Esophagus (tissue), 2 donors: Measurements from ENCODE around the gene DIP2A. TPM values are rescaled to one million over a fixed set of nuclear protein-coding genes. Genes with fewer than 3 reads are reported as not detected.

Experiments used
- H3K27ac ChIP-seq, 2 donors: one replicate each; pipeline ENCODE4 v1.5.1; 2013; ENCODE audit warnings: low read depth in 2 of 2, mild to moderate bottlenecking in 2 of 2, inconsistent platforms in 1 of 2, low read length in 1 of 2, moderate library complexity in 1 of 2
- H3K27me3 ChIP-seq, 2 donors: one replicate each; pipeline ENCODE4 v1.6.1; 2013; ENCODE audit warnings: low read length in 2 of 2, control low read depth in 1 of 2, mild to moderate bottlenecking in 1 of 2; ENCODE audit not compliant: insufficient read depth in 2 of 2, control insufficient read depth in 1 of 2
- H3K36me3 ChIP-seq, 2 donors: one replicate each; pipeline ENCODE4 v1.6.1; 2013; ENCODE audit warnings: low read length in 1 of 2; ENCODE audit not compliant: control insufficient read depth in 2 of 2, insufficient read depth in 2 of 2
- H3K4me1 ChIP-seq, 2 donors: one replicate each; pipeline ENCODE4 v1.6.1; 2013; ENCODE audit warnings: low read length in 1 of 2; ENCODE audit not compliant: control insufficient read depth in 2 of 2, insufficient read depth in 2 of 2
- H3K4me3 ChIP-seq, 2 donors: one replicate each; pipeline ENCODE4 v1.5.1; 2013; ENCODE audit warnings: low read length in 2 of 2, mild to moderate bottlenecking in 2 of 2, low read depth in 1 of 2, moderate library complexity in 1 of 2
- H3K9me3 ChIP-seq, 2 donors: one replicate each; pipeline ENCODE4 v1.6.1; 2013; ENCODE audit warnings: mild to moderate bottlenecking in 2 of 2, low read depth in 1 of 2, low read length in 1 of 2, moderate library complexity in 1 of 2; ENCODE audit not compliant: control insufficient read depth in 2 of 2, insufficient read depth in 1 of 2
- WGBS, 2 donors: extraction: QIAGEN DNeasy Blood & Tissue Kit; methylation state at CpG; one replicate each; pipeline ENCODE4 v1.1.7; 2013; 5-methylcytosine and 5-hydroxymethylcytosine counted together
- polyA plus RNA-seq, 2 donors: library from polyadenylated mRNA; stranded (reverse); fragments of 200-250 nt; gene quantifications; one replicate each; pipeline ENCODE4 v1.2.3, GENCODE V29; 2013
- donor health status: healthy with polysubstance abuse.
- donor health status: Bipolar disorder and iron deficiency.

Gene DIP2A
- polyA plus RNA-seq, 2 donors, result 15.3 to 29.7 TPM

DNA sequence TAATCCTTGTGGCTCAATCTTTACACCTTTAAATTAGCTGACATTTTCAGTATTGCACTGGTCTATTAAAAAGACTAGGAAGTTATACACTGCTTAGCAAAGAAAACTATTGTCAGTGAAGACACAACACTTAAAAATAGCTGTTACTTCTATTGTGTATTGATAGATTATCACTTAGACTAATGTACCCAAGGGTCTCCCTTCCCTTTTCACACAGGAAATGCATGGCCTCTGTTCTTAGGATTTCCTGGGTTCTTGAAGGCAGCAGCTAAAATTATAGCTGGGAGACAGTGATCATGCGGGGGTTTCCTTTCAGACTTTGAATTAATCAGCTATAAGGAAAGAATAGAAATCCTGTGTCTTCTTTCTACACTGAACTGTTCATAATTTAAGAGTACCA is 12.8 kb downstream of the DIP2A start:
- Histone ChIP-seq H3K9me3 (no peaks in the 10 kb centered on the region), H3K27ac (no peak overlapping the region), H3K4me3 (no peak overlapping the region), H3K36me3 (peaks cover 2 to 3% of the 10 kb centered on the region in 2 donors), H3K27me3 (no peaks in the 10 kb centered on the region), H3K4me1 (no peaks in the 10 kb centered on the region)
- WGBS, 2 donors, result 88 to 93% methylated on average over 1 of the region's 1 CpG

- no peak overlapping the region for H3K27ac ChIP-seq
Measured at GRCh38 chr21:46472246-46472645, 13.6 kb downstream of the DIP2A start.

GRCh38 chr21:46474382-46474781 is 15.7 kb downstream of the DIP2A start:
- Histone ChIP-seq H3K4me3 (no peak overlapping the region), H3K27me3 (no peaks in the 10 kb centered on the region), H3K4me1 (no peaks in the 10 kb centered on the region), H3K36me3 (peaks cover under 1 to 2% of the 10 kb centered on the region in 2 donors), H3K27ac (no peak overlapping the region), H3K9me3 (no peaks in the 10 kb centered on the region)
- WGBS, 2 donors, result 92 to 97% methylated on average over 2 of the region's 2 CpGs

More at GRCh38 chr21:46472246-46472645, 13.6 kb downstream of the DIP2A start:
- WGBS, 2 donors, result 81 to 83% methylated on average over 6 of the region's 6 CpGs
- no peak overlapping the region for H3K4me3 ChIP-seq
- no peaks in the 10 kb centered on the region for H3K27me3 ChIP-seq
- H3K9me3 ChIP-seq, result no peaks in the 10 kb centered on the region
- H3K4me1 ChIP-seq, result no peaks in the 10 kb centered on the region
- H3K36me3 ChIP-seq, result peaks cover 2 to 3% of the 10 kb centered on the region in 2 donors

DNA sequence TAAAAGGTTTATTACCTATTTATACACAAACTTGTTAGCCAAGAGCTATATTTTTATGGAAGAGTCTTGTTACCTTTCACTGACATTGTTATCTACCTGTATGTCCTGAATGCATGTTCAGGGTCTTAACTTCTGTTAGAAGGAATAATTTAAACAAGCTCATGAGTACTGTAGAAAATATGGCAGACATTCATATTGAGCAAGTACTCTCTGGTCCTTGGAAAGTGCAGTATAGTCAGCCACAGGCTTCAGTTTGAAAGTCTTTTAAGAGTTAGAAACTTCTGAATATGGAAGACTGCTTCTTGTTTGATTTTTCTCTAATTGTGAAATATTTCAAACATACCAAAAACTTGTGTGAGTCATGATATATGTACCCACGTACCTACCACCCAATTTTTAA is 16.6 kb downstream of the DIP2A start:
- H3K27me3 ChIP-seq, result no peaks in the 10 kb centered on the region
- 91 to 98% methylated on average over 1 of the region's 1 CpG for WGBS, 2 donors
- H3K9me3 ChIP-seq, result no peaks in the 10 kb centered on the region
- no peak overlapping the region for H3K4me3 ChIP-seq
- no peaks in the 10 kb centered on the region for H3K4me1 ChIP-seq
- H3K36me3 ChIP-seq, result peaks cover 0 to 2% of the 10 kb centered on the region in 2 donors
- H3K27ac ChIP-seq, result no peak overlapping the region

- Histone ChIP-seq H3K27me3 (no peaks in the 10 kb centered on the region), H3K27ac (no peak overlapping the region), H3K36me3 (peaks cover 0 to 5% of the 10 kb centered on the region in 2 donors), H3K4me3 (no peak overlapping the region), H3K9me3 (no peaks in the 10 kb centered on the region), H3K4me1 (peaks cover 0 to 1% of the 10 kb centered on the region in 2 donors)
- 77% methylated on average over 7 of the region's 7 CpGs for WGBS, 2 donors
Measured at GRCh38 chr21:46477765-46478164, 19.1 kb downstream of the DIP2A start.

DNA sequence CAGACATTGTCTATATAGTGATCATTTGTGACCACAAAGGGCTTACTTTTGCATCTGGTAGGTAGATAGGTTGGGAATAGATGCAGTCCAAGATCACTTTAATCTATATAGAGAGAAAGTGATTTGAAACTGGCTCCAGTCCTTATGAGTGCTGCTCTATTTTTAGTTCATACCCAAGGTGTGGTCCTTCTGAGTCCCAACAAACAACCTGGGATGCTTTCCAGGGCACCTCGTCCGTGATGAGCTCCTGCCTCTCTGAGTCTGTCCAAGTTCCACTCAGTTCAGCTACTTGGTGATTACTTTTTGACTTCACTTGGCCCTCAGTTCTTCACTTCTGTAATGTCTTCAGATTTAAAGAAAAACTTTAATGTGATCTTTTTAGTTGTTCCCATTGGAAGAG is 20.2 kb downstream of the DIP2A start:
- Histone ChIP-seq H3K9me3 (no peaks in the 10 kb centered on the region), H3K4me1 (peaks cover 0 to 3% of the 10 kb centered on the region in 2 donors), H3K27me3 (no peaks in the 10 kb centered on the region), H3K36me3 (peaks cover 0 to 5% of the 10 kb centered on the region in 2 donors), H3K4me3 (no peak overlapping the region), H3K27ac (no peak overlapping the region)
- WGBS, 2 donors, result 37 to 57% methylated on average over 2 of the region's 2 CpGs

DNA sequence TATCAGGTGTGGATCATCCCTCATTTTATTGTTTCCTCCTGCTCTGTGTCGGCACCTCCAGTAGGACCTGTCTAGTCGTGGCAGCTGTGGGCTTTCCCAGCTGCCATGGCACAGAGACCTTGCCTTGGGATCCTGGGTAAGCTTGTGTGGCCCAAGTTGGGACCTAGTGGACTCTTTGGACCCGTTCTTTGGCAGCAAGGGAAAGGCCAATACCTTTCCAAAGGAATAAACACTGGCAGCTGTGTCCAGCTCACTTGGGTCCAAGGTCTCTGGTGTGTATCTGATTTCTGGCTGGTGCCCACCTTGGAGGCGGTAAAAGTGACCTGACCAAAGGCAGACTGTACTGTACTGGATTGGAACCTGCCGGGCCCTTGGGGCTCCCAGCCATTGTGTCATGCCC is 21.8 kb downstream of the DIP2A start:
- Histone ChIP-seq H3K4me1 (peaks cover 0 to 3% of the 10 kb centered on the region in 2 donors), H3K36me3 (peaks cover 2 to 5% of the 10 kb centered on the region in 2 donors), H3K9me3 (no peaks in the 10 kb centered on the region), H3K27ac (no peak overlapping the region), H3K27me3 (no peaks in the 10 kb centered on the region), H3K4me3 (no peak overlapping the region)
- WGBS, 2 donors, result 83 to 97% methylated on average over 5 of the region's 5 CpGs

GRCh38 chr21:46482225-46482845 is 23.6 kb downstream of the DIP2A start:
- H3K4me3 ChIP-seq, result no peak overlapping the region
- no peak overlapping the region for H3K27ac ChIP-seq
- H3K4me1 ChIP-seq, result peaks cover 0 to 3% of the 10 kb centered on the region in 2 donors
- no peaks in the 10 kb centered on the region for H3K9me3 ChIP-seq
- H3K27me3 ChIP-seq, result no peaks in the 10 kb centered on the region
- WGBS, 2 donors, result 86 to 89% methylated on average over 6 of the region's 6 CpGs
- peaks cover 2 to 8% of the 10 kb centered on the region in 2 donors for H3K36me3 ChIP-seq

DNA sequence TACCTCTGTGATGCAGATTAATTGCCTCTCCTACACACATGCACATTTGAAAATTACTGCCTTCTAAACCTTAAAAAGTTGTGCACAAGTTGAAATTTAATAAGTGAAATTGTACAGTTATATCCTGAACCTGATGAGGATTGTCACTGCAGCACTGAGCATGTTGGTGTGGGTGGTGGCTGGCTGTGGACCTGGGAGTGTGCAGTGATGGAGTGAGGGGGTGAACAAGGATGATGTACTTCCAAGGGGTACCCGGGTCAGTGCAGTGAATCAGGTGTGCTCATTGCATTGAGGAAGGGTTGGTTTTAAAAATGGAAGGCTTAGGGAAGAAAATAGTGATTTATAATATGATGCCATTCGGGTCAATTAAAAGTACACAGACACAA is 24.1 kb downstream of the DIP2A start:
- Histone ChIP-seq H3K27me3 (no peaks in the 10 kb centered on the region), H3K36me3 (peaks cover 2 to 8% of the 10 kb centered on the region in 2 donors), H3K9me3 (no peaks in the 10 kb centered on the region), H3K4me1 (peaks cover 0 to 3% of the 10 kb centered on the region in 2 donors), H3K27ac (no peak overlapping the region), H3K4me3 (no peak overlapping the region)
- WGBS, 2 donors, result 86 to 93% methylated on average over 2 of the region's 2 CpGs
